Osteocyte (in vitro differentiated cells): ENCODE results near the gene ADIG. TPM values are rescaled to one million over a fixed set of nuclear protein-coding genes. Genes with fewer than 3 reads are reported as not detected.

Source experiments
- DNase-seq: peaks from one replicate; pipeline ENCODE4 v3.0.0; 2021; ENCODE audit warnings: mixed read lengths; ENCODE audit not compliant: unreplicated experiment; ENCODE audit errors: extremely low spot score
- H3K27ac Mint-ChIP-seq: one replicate; pipeline ENCODE4 v1.8.0; 2021; ENCODE audit warnings: mild to moderate bottlenecking, mixed read lengths; ENCODE audit not compliant: unreplicated experiment
- H3K27me3 Mint-ChIP-seq: one replicate; pipeline ENCODE4 v1.8.0; 2021; ENCODE audit warnings: mixed read lengths; ENCODE audit not compliant: unreplicated experiment
- H3K36me3 Mint-ChIP-seq: one replicate; pipeline ENCODE4 v1.8.0; 2021; ENCODE audit warnings: mixed read lengths; ENCODE audit not compliant: unreplicated experiment
- H3K4me1 Mint-ChIP-seq: one replicate; pipeline ENCODE4 v1.8.0; 2021; ENCODE audit warnings: mixed read lengths; ENCODE audit not compliant: unreplicated experiment
- H3K4me3 Mint-ChIP-seq: one replicate; pipeline ENCODE4 v1.8.0; 2021; ENCODE audit warnings: mild to moderate bottlenecking, moderate library complexity, mixed read lengths; ENCODE audit not compliant: unreplicated experiment
- H3K9me3 Mint-ChIP-seq: one replicate; pipeline ENCODE4 v1.8.0; 2021; ENCODE audit warnings: mixed read lengths; ENCODE audit not compliant: unreplicated experiment
- total RNA-seq: library from RNA; stranded (reverse); gene quantifications from 2 replicates; pipeline ENCODE4 v1.2.1, GENCODE V29; 2021
- TF ChIP-seq, protein P1 (sequence below): fragments of 200-600 bp; sonication (generic); IDR thresholded peaks from 2 replicates; pipeline ENCODE4 v1.5.0; 2021; ENCODE audit warnings: antibody characterized with exemption, mild to moderate bottlenecking, moderate library complexity

The ADIG gene
- total RNA-seq, 1 donor from 2014 or later, result not detected

DNA sequence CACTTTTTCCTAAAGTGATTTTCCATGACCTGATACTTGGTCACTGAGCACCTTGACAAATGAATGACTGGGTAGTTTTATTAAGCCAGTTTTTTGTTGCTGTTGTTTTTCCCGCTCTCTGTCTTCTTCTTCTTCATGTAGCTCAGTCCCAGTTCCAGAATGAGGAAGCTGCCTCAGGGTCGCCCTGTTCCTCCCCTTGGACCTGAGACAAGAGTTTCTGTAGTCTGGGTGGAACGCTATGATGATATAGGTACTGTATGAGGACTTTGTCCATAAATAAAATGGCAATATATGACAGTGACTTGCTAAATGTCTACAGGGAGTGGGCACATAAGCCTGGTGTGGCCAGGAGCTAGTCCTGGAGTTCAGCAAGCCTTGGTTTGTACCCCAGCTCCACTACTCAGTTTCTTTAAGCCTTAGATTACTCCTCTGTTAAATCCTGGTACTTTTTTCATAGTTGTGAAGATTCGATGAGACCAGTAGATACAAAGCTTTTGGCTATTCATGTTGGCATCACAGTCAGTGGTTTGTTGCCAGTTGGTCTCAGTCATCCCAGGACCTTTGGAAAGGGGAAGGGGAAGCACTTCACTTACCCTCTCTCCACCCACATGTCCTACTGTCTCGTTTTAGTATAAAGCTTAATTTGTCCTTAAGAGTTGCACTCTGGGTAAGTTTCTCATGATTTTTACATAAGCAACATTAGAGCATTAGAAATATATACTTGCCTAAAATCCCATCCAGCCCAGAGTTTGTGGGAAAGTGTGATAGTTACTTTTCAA, 11.1 kb upstream of the ADIG start:
- no peak for DNase-seq
- Mint-ChIP-seq H3K4me1 (no peaks in the 10 kb centered on the region), H3K4me3 (no peak overlapping the region), H3K36me3 (peaks cover 50% of the 10 kb centered on the region), H3K9me3 (no peaks in the 10 kb centered on the region), H3K27me3 (no peaks in the 10 kb centered on the region), H3K27ac (no peak overlapping the region)
- TF ChIP-seq, protein P1, sequence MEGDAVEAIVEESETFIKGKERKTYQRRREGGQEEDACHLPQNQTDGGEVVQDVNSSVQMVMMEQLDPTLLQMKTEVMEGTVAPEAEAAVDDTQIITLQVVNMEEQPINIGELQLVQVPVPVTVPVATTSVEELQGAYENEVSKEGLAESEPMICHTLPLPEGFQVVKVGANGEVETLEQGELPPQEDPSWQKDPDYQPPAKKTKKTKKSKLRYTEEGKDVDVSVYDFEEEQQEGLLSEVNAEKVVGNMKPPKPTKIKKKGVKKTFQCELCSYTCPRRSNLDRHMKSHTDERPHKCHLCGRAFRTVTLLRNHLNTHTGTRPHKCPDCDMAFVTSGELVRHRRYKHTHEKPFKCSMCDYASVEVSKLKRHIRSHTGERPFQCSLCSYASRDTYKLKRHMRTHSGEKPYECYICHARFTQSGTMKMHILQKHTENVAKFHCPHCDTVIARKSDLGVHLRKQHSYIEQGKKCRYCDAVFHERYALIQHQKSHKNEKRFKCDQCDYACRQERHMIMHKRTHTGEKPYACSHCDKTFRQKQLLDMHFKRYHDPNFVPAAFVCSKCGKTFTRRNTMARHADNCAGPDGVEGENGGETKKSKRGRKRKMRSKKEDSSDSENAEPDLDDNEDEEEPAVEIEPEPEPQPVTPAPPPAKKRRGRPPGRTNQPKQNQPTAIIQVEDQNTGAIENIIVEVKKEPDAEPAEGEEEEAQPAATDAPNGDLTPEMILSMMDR, result no peak

DNA sequence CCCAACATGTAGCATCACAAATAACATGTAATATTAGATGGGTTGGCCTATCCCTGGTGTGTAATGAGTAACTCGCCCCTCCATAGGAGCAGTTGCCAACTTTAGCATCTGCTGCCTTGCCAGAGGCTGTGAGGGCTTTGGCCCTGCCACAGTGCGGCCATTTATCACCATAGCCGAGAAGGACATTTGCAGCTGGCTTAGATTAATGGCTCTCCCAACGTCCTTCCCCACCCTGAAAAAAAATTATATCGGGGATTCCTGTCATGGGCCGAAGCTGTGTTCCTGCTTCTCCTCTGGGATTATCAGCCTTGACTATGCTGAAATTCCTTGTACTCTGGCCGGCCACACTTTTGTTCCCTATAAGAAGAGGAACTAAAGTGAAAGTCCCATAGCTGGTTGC, 7.6 kb upstream of the ADIG start:
- H3K4me3 Mint-ChIP-seq, result no peak overlapping the region
- H3K9me3 Mint-ChIP-seq, result no peaks in the 10 kb centered on the region
- H3K36me3 Mint-ChIP-seq, result peaks cover 51% of the 10 kb centered on the region
- TF ChIP-seq, protein P1, result no peak
- no peaks in the 10 kb centered on the region for H3K27me3 Mint-ChIP-seq
- H3K4me1 Mint-ChIP-seq, result no peaks in the 10 kb centered on the region
- DNase-seq, result no peak
- H3K27ac Mint-ChIP-seq, result no peak overlapping the region

DNA sequence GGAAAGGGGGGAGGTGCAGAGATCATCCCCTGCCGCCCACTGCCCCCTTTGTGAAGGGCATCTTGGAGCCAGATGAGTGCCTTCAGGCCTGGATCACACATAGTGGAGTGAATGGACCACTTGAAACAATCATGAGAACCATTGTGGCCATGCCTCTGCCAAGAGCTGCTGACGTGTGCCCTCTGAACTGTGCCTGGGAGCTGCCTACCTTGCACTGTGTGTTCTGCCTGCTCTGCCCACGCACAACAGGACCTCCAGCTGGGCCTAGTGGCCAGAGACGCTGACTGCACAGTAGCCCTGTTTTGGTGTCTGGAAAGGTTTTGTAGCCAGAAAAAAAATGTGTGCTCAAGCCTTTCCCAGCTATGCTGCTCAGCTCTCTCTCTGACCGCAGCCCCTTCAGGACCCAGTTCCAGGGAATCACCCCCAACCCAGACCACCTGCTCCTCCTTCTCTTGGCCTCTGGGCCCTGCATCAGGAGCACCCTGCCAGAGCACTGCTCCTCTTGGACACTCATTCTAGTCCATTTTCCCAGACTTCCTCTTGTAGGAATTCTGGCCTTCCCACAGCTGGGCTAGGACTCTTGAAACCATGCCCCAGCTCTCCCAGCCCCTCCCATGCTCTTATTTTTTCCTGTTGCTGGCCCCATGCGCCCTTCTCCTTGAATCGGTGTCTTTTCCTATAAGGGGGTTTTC, 1.6 kb upstream of the ADIG start:
- no peak overlapping the region for H3K27ac Mint-ChIP-seq
- no peaks in the 10 kb centered on the region for H3K9me3 Mint-ChIP-seq
- TF ChIP-seq, protein P1, result no peak
- H3K36me3 Mint-ChIP-seq, result peaks cover 27% of the 10 kb centered on the region
- DNase-seq, result no peak
- no peak overlapping the region for H3K4me3 Mint-ChIP-seq
- H3K27me3 Mint-ChIP-seq, result peaks cover 3% of the 10 kb centered on the region
- no peaks in the 10 kb centered on the region for H3K4me1 Mint-ChIP-seq

DNA sequence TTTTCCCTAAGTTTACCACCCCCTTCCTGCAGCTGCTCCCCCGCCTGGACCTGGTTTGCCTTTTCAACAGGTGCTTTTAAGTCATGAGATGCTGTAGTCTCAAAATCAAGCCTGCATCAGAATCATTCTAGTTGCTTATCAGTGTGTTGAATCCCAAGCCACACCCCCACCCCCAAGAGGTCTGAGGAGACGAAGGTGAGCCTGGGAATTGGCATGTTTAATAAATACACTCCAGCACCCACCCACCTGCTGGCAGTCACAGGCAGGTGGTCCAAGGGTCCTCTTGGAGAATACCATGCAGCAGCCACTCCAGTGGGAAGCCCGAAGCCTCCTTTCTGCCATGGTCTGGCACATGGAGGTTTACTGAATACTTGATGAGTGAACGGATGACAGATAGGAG, 1.1 kb upstream of the ADIG start:
- Mint-ChIP-seq H3K4me3 (no peak overlapping the region), H3K27me3 (peaks cover 5% of the 10 kb centered on the region), H3K27ac (no peak overlapping the region), H3K36me3 (peaks cover 22% of the 10 kb centered on the region), H3K9me3 (no peaks in the 10 kb centered on the region), H3K4me1 (no peaks in the 10 kb centered on the region)
- DNase-seq, result no peak
- TF ChIP-seq, protein P1, result no peak

DNA sequence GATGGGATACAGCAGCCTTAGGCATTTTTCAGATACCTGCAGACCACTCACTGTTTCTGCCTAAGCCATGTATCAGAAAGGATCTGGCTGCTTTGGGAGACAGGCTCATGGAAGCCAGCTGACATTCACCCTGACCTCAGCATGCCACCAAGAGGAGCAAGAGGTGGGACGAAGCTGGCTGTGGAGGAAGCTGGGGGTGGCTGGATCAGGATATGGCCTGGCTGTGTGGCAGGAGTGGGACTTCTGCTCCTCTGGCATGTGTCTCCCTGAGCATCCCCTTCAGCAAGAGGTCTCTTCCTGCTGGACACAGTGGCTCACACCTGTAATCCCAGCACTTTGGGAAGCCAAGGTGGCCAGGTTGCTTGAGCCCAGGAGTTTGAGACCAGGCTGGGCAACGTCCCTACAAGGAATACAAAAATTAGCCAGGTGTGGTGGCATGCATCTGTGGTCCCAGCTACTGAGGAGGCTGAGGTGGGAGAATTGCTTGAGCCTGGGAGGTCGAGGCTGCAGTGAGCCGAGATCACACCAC, 897 bp downstream of the ADIG start:
- no peaks in the 10 kb centered on the region for H3K4me1 Mint-ChIP-seq
- H3K27ac Mint-ChIP-seq, result no peak overlapping the region
- no peak for DNase-seq
- H3K36me3 Mint-ChIP-seq, result peaks cover 7% of the 10 kb centered on the region
- H3K9me3 Mint-ChIP-seq, result no peaks in the 10 kb centered on the region
- TF ChIP-seq, protein P1, result no peak
- peaks cover 5% of the 10 kb centered on the region for H3K27me3 Mint-ChIP-seq
- no peak overlapping the region for H3K4me3 Mint-ChIP-seq
